IMR-90 (cell line): ENCODE results near the gene SIRT5. TPM values are rescaled to one million over a fixed set of nuclear protein-coding genes. Genes with fewer than 3 reads are reported as not detected.

Experiments used
- ATAC-seq: fragments of 200-7000 bp; cut with Tn5 transposase; 2 replicates; pipeline ENCODE4 v1.9.1; 2020; ENCODE audit warnings: low read depth, mild to moderate bottlenecking, moderate library complexity
- BruUV-seq: library from RNA; stranded (reverse); fragments of 400-500 nt; replicated peaks from 2 replicates; lab custom pipeline; 2021; lab: Mats Ljungman, UMichigan
- CTCF ChIA-PET: fragments of 300-600 bp; formaldehyde crosslinking; extraction: SDS; loops from one replicate; lab custom pipeline; 2021; ENCODE audit warnings: antibody characterized with exemption; lab: Yijun Ruan, JAX
- POLR2A ChIA-PET: fragments of 300-600 bp; sonication (Branson Sonifier 250); formaldehyde crosslinking; loops from one replicate; lab custom pipeline; 2022; ENCODE audit warnings: antibody characterized with exemption; ENCODE audit not compliant: unreplicated experiment; lab: Charles Lee
- DNase-seq: peaks from one replicate; pipeline ENCODE4 v3.0.0; 2013
- H2AFZ ChIP-seq: replicated peaks from 2 replicates; pipeline ENCODE3; 2013; ENCODE audit warnings: low read length, mild to moderate bottlenecking; ENCODE audit not compliant: poor library complexity
- H2AK5ac ChIP-seq: 2 replicates; pipeline ENCODE4 v1.6.1; 2013; ENCODE audit warnings: low read depth, low read length, inconsistent platforms
- H2AK9ac ChIP-seq: replicated peaks from 2 replicates; pipeline ENCODE3; 2013; ENCODE audit warnings: mild to moderate bottlenecking, low read depth, low read length, moderate library complexity; ENCODE audit not compliant: poor library complexity
- H2BK120ac ChIP-seq: 2 replicates; pipeline ENCODE4 v1.6.1; 2013; ENCODE audit warnings: low read depth, low read length, inconsistent platforms
- H2BK15ac ChIP-seq: 3 replicates; pipeline ENCODE4 v1.6.1; 2013; ENCODE audit warnings: low read depth, low read length, inconsistent platforms
- H2BK20ac ChIP-seq: 2 replicates; pipeline ENCODE4 v1.6.1; 2013; ENCODE audit warnings: low read depth, mild to moderate bottlenecking, inconsistent platforms, low read length, moderate library complexity
- H2BK5ac ChIP-seq: 2 replicates; pipeline ENCODE4 v1.6.1; 2013; ENCODE audit warnings: mild to moderate bottlenecking, low read depth, low read length, inconsistent platforms; ENCODE audit not compliant: poor library complexity, severe bottlenecking
- H3K14ac ChIP-seq: replicated peaks from 2 replicates; pipeline ENCODE4 v1.6.1; 2013; ENCODE audit warnings: low read depth, low read length, inconsistent platforms
- H3K18ac ChIP-seq: 2 replicates; pipeline ENCODE4 v1.6.1; 2013; ENCODE audit warnings: low read depth, low read length, control low read depth
- H3K23ac ChIP-seq: 2 replicates; pipeline ENCODE4 v1.6.1; 2013; ENCODE audit warnings: low read depth, low read length, inconsistent platforms
- H3K27ac ChIP-seq: 2 replicates; pipeline ENCODE4 v1.5.1; 2013; ENCODE audit warnings: mild to moderate bottlenecking, control low read depth, low read length; ENCODE audit not compliant: insufficient read depth
- H3K27me3 ChIP-seq: 2 replicates; pipeline ENCODE4 v1.6.1; 2013; ENCODE audit warnings: low read length; ENCODE audit not compliant: control insufficient read depth, insufficient read depth
- H3K36me3 ChIP-seq: 2 replicates; pipeline ENCODE4 v1.6.1; 2013; ENCODE audit warnings: low read length, mixed read lengths; ENCODE audit not compliant: control insufficient read depth, insufficient read depth
- H3K4ac ChIP-seq: 2 replicates; pipeline ENCODE4 v1.6.1; 2013; ENCODE audit warnings: low read depth, low read length, inconsistent platforms
- H3K4me1 ChIP-seq: 2 replicates; pipeline ENCODE4 v1.6.1; 2013; ENCODE audit warnings: low read length, mixed read lengths; ENCODE audit not compliant: control insufficient read depth, insufficient read depth
- H3K4me2 ChIP-seq: 2 replicates; pipeline ENCODE4 v1.6.1; 2013; ENCODE audit warnings: low read depth, mild to moderate bottlenecking, control low read depth, low read length, moderate library complexity
- H3K4me3 ChIP-seq: 2 replicates; pipeline ENCODE4 v1.5.1; 2013; ENCODE audit warnings: low read depth, mild to moderate bottlenecking, control low read depth, low read length, moderate library complexity; ENCODE audit not compliant: insufficient read depth
- H3K56ac ChIP-seq: 2 replicates; pipeline ENCODE4 v1.6.1; 2013; ENCODE audit warnings: low read length, inconsistent platforms; ENCODE audit not compliant: insufficient read depth; ENCODE audit errors: extremely low read depth
- H3K79me1 ChIP-seq, 2 experiments: 2 replicates each; pipeline ENCODE4 v1.6.1; 2013; ENCODE audit warnings: low read length in 2 of 2, inconsistent platforms in 1 of 2, low read depth in 1 of 2
- H3K9ac ChIP-seq: 2 replicates; pipeline ENCODE4 v1.6.1; 2013; ENCODE audit warnings: low read depth, low read length, control low read depth
- H3K9me1 ChIP-seq: 2 replicates; pipeline ENCODE4 v1.6.1; 2013; ENCODE audit warnings: low read length, inconsistent platforms; ENCODE audit not compliant: insufficient read depth
- H3K9me3 ChIP-seq: 2 replicates; pipeline ENCODE4 v1.6.1; 2013; ENCODE audit warnings: low read length; ENCODE audit not compliant: control insufficient read depth, insufficient read depth
- H4K20me1 ChIP-seq: 2 replicates; pipeline ENCODE4 v1.6.1; 2013; ENCODE audit warnings: low read length, inconsistent platforms; ENCODE audit not compliant: insufficient read depth
- H4K5ac ChIP-seq: 2 replicates; pipeline ENCODE4 v1.6.1; 2013; ENCODE audit warnings: mild to moderate bottlenecking, low read depth, low read length, control low read depth
- H4K8ac ChIP-seq, 2 experiments: 2 replicates each; pipeline ENCODE4 v1.6.1; 2013; ENCODE audit warnings: low read depth in 2 of 2, low read length in 2 of 2, control low read depth in 1 of 2, inconsistent platforms in 1 of 2
- H4K91ac ChIP-seq: 2 replicates; pipeline ENCODE4 v1.6.1; 2013; ENCODE audit warnings: low read depth, low read length, inconsistent platforms; ENCODE audit not compliant: insufficient read depth
- CHD1 ChIP-seq: IDR thresholded peaks from 2 replicates; pipeline ENCODE4 v1.6.1; 2012; ENCODE audit warnings: low read depth, low read length, improper control_type of control experiment
- FOS ChIP-seq: fragments of 150-350 bp; IDR thresholded peaks from 2 replicates; pipeline ENCODE4 v1.6.1; 2016; ENCODE audit warnings: low read depth, low read length
- MAFK ChIP-seq: IDR thresholded peaks from 2 replicates; pipeline ENCODE4 v1.6.1; 2012; ENCODE audit warnings: low read depth, low read length, improper control_type of control experiment
- MAZ ChIP-seq: IDR thresholded peaks from 2 replicates; pipeline ENCODE4 v1.6.1; 2012; ENCODE audit warnings: low read depth, mild to moderate bottlenecking, low read length, improper control_type of control experiment, moderate library complexity, borderline replicate concordance
- MXI1 ChIP-seq: IDR thresholded peaks from 2 replicates; pipeline ENCODE4 v1.6.1; 2012; ENCODE audit warnings: low read depth, mild to moderate bottlenecking, low read length, moderate library complexity, borderline replicate concordance
- NFE2L2 ChIP-seq: fragments of 150-350 bp; IDR thresholded peaks from 2 replicates; pipeline ENCODE4 v1.6.1; 2016; ENCODE audit warnings: low read depth, mild to moderate bottlenecking, low read length
- POLR2A ChIP-seq: IDR thresholded peaks from 2 replicates; pipeline ENCODE4 v1.6.1; 2012; ENCODE audit warnings: mild to moderate bottlenecking, low read depth, low read length
- RAD21 ChIP-seq: IDR thresholded peaks from 2 replicates; pipeline ENCODE4 v1.6.1; 2012; ENCODE audit warnings: low read length, improper control_type of control experiment
- RCOR1 ChIP-seq: IDR thresholded peaks from 2 replicates; pipeline ENCODE4 v1.6.1; 2012; ENCODE audit warnings: mild to moderate bottlenecking, low read length, improper control_type of control experiment; ENCODE audit not compliant: insufficient replicate concordance
- RFX5 ChIP-seq: IDR thresholded peaks from 2 replicates; pipeline ENCODE4 v1.8.0; 2012; ENCODE audit warnings: low read depth, mild to moderate bottlenecking, low read length, moderate library complexity
- WGBS, 2 experiments: methylation state at CpG; one replicate each; pipeline versions ENCODE4 v1.1.5 to v1.1.7; 2013; ENCODE audit warnings: missing lambda C conversion rate in 2 of 2; ENCODE audit not compliant: insufficient read length in 1 of 2; ENCODE audit errors: extremely low coverage in 2 of 2; 5-methylcytosine and 5-hydroxymethylcytosine counted together
- dilution Hi-C: fragments of 300-500 bp; cut with HindIII; formaldehyde crosslinking; loops from one replicate; pipeline ENCODE4 v1.14.3; 2018; ENCODE audit warnings: low sequenced_read_pairs; ENCODE audit not compliant: unreplicated experiment
- in situ Hi-C: fragments of 300-500 bp; cut with MboI; formaldehyde crosslinking; loops from 3 replicates; pipeline ENCODE4 v1.14.3; 2019; ENCODE audit warnings: low sequenced_read_pairs, inconsistent platforms, mixed read lengths
- intact Hi-C: fragments of 100-400 bp; cut with micrococcal nuclease; formaldehyde crosslinking; loops from 2 replicates; pipeline ENCODE4 v1.10.0; 2022
- polyA plus RNA-seq, 3 experiments: library from polyadenylated mRNA; depleted of rRNA; stranded (reverse); fragments of >200 nt; gene quantifications; 2 replicates each; pipeline ENCODE4 v1.2.3, GENCODE V29; 2012; ENCODE audit warnings: low replicate concordance in 1 of 3
- total RNA-seq: library from RNA; depleted of rRNA; stranded (reverse); fragments of >200 nt; gene quantifications from 2 replicates; pipeline ENCODE4 v1.2.3, GENCODE V29; 2012
- TF ChIP-seq, protein P1 (sequence below): conservative IDR thresholded peaks from 2 replicates; pipeline ENCODE4 v1.5.1; 2012; ENCODE audit warnings: mild to moderate bottlenecking, low read depth, low read length, improper control_type of control experiment
- TF ChIP-seq, protein P2 (sequence below): fragments of 150-350 bp; IDR thresholded peaks from 2 replicates; pipeline ENCODE4 v1.6.1; 2016; ENCODE audit warnings: low read depth, mild to moderate bottlenecking, low read length, moderate library complexity, borderline replicate concordance
- TF ChIP-seq, protein P3 (sequence below): fragments of 150-350 bp; IDR thresholded peaks from 2 replicates; pipeline ENCODE4 v1.6.1; 2017; ENCODE audit warnings: mild to moderate bottlenecking, antibody characterized with exemption, low read length, low read depth

The SIRT5 gene
- total and polyA plus RNA-seq, 2 of the 4 experiments (the other 2 are of a cell fraction) = 4.7 to 5.2 TPM

DNA sequence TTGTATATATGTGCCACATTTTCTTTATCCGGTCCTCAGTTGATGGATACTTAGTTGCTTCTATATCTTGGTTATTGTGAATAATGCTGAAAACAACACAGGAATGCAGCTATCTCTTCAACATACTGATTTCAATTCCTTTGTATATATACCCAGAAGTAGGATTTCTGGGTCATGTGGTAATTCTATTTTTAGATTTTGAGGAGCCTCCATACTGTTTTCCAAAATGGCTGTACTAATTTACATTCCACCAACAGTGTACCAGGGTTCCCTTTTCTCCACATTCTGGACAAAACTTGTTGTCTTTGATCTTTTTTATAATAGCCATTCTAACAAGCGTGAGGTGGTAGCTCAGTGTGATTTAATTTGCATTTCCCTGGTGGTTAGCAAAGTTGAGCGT lies 1.6 kb downstream of the SIRT5 start:
- DNase-seq (no peak), ATAC-seq (no peak)
- no peak overlapping the region for H2BK120ac ChIP-seq
- no peak overlapping the region for H4K5ac ChIP-seq
- no peaks in the 10 kb centered on the region for H3K9me3 ChIP-seq
- H3K14ac ChIP-seq = no peak overlapping the region
- H3K9ac ChIP-seq = no peak overlapping the region
- no peak overlapping the region for H4K8ac ChIP-seq
- H3K79me1 ChIP-seq = peaks cover 7 to 13% of the 10 kb centered on the region in 2 experiments
- WGBS, 2 experiments = no CpG with 5 or more reads among the region's 3 CpGs
- in situ Hi-C loops (no loop called here), dilution Hi-C loops (no loop called here), intact Hi-C loops (no loop called here)
- POLR2A ChIA-PET = no interaction called here
- H3K4me1 ChIP-seq = no peaks in the 10 kb centered on the region; the same call in 1 of the 2 replicates
- H2BK20ac ChIP-seq = no peak overlapping the region
- no peak overlapping the region for H3K4ac ChIP-seq
- H2AK5ac ChIP-seq = no peak overlapping the region
- no peak overlapping the region for H2AK9ac ChIP-seq
- no peaks in the 10 kb centered on the region for H3K27me3 ChIP-seq
- no TSS peak for BruUV-seq
- H3K23ac ChIP-seq = no peak overlapping the region
- H4K20me1 ChIP-seq = no peaks in the 10 kb centered on the region
- H3K27ac ChIP-seq = no peak overlapping the region
- no peak overlapping the region for H2BK15ac ChIP-seq
- no peak overlapping the region for H3K56ac ChIP-seq
- H3K18ac ChIP-seq = no peak overlapping the region
- no peak overlapping the region for H3K4me2 ChIP-seq
- no peak overlapping the region for H4K91ac ChIP-seq
- no peak overlapping the region for H2AFZ ChIP-seq
- H2BK5ac ChIP-seq = no peak overlapping the region
- TF ChIP-seq CHD1 (no peak), FOS (no peak), MAZ (no peak), NFE2L2 (no peak), MAFK (no peak), RAD21 (no peak), RFX5 (no peak), MXI1 (no peak), POLR2A (no peak), RCOR1 (no peak)
- TF ChIP-seq, protein P1, sequence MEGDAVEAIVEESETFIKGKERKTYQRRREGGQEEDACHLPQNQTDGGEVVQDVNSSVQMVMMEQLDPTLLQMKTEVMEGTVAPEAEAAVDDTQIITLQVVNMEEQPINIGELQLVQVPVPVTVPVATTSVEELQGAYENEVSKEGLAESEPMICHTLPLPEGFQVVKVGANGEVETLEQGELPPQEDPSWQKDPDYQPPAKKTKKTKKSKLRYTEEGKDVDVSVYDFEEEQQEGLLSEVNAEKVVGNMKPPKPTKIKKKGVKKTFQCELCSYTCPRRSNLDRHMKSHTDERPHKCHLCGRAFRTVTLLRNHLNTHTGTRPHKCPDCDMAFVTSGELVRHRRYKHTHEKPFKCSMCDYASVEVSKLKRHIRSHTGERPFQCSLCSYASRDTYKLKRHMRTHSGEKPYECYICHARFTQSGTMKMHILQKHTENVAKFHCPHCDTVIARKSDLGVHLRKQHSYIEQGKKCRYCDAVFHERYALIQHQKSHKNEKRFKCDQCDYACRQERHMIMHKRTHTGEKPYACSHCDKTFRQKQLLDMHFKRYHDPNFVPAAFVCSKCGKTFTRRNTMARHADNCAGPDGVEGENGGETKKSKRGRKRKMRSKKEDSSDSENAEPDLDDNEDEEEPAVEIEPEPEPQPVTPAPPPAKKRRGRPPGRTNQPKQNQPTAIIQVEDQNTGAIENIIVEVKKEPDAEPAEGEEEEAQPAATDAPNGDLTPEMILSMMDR = no peak
- TF ChIP-seq, protein P2, sequence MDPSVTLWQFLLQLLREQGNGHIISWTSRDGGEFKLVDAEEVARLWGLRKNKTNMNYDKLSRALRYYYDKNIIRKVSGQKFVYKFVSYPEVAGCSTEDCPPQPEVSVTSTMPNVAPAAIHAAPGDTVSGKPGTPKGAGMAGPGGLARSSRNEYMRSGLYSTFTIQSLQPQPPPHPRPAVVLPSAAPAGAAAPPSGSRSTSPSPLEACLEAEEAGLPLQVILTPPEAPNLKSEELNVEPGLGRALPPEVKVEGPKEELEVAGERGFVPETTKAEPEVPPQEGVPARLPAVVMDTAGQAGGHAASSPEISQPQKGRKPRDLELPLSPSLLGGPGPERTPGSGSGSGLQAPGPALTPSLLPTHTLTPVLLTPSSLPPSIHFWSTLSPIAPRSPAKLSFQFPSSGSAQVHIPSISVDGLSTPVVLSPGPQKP = no peak
- TF ChIP-seq, protein P3, sequence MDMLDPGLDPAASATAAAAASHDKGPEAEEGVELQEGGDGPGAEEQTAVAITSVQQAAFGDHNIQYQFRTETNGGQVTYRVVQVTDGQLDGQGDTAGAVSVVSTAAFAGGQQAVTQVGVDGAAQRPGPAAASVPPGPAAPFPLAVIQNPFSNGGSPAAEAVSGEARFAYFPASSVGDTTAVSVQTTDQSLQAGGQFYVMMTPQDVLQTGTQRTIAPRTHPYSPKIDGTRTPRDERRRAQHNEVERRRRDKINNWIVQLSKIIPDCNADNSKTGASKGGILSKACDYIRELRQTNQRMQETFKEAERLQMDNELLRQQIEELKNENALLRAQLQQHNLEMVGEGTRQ = no peak
- peaks cover 2% of the 10 kb centered on the region; the same call in 1 of the 2 replicates for H3K36me3 ChIP-seq
- no peaks in the 10 kb centered on the region; the same call in 1 of the 2 replicates for H3K9me1 ChIP-seq
- no peak overlapping the region for H3K4me3 ChIP-seq
- CTCF ChIA-PET = interaction anchor here (0.8 kb wide), 2 partner anchors 15 to 90 kb away, joined by 3 read pairs; no protein-coding TSS in a partner anchor
